Lower leg skin (tissue), 3 donors: ENCODE data around the gene NTM.

Experiments
- CTCF ChIP-seq, 3 donors: fragments of 450-650 bp; IDR thresholded peaks; one replicate each; pipeline ENCODE4 v1.5.1; 2016; ENCODE audit warnings: antibody characterized with exemption in 3 of 3, mild to moderate bottlenecking in 3 of 3, moderate library complexity in 2 of 3
- POLR2A ChIP-seq, 2 donors: fragments of 450-650 bp; IDR thresholded peaks; one replicate each; pipeline ENCODE4 v1.6.1; 2016 to 2017; ENCODE audit warnings: antibody characterized with exemption in 2 of 2, mild to moderate bottlenecking in 1 of 2, moderate library complexity in 1 of 2

GRCh38 chr11:131666006-131666405 is 295.6 kb downstream of the NTM start:
- TF ChIP-seq CTCF (IDR thresholded peaks at IDR 0.05) (no peak), POLR2A (IDR thresholded peaks at IDR 0.05) (no peak)
